HG03432 (cell line): Measurements from ENCODE around the gene TSC22D1.

ENCODE experiments used
- ATAC-seq: cut with Tn5 transposase; IDR thresholded peaks from one replicate; pipeline ENCODE4 v1.9.1; 2021; ENCODE audit warnings: mild to moderate bottlenecking, moderate library complexity; ENCODE audit not compliant: unreplicated experiment

TSC22D1 gene

DNA sequence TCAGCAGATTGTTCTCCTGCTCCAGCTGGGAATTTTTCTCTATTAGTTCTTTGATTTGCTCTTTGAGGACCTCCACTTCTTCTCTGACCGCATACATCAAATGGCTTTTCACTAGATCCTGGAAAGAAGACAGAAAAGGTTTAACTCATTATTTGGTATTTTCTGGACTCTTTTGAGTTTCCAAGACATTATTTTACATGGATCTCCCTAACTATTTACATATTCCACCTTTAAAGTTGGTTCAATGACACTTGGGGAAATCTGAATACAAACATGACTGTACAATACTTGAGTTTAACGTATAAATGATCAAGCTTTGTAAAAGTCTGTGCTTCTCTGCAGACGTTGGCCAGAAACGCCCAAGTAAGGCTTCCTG, 141.4 kb downstream of the TSC22D1 start:
- ATAC-seq, result no peak

- ATAC-seq, result no peak
Measured at GRCh38 chr13:44433863-44434765, 142.0 kb downstream of the TSC22D1 start.

DNA sequence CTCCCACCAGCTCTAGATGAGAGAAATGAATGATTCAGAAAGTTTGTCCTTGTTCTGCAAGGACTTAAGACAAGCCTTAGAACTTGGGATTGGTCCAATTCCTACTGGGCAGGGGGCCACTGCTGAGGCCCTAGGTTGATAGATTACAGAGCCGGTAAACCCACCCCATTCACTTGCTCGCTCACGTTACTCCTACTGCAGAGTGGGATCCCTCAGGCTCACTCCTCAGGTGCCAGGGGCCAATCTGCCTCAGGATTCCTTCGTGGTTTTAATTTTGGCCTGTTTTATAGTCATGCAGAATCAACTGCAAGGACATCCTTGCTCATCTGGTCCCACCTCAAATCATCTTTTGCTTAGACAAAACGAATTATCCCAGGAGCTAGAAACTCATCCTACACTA, 143.5 kb downstream of the TSC22D1 start:
- no peak for ATAC-seq

DNA sequence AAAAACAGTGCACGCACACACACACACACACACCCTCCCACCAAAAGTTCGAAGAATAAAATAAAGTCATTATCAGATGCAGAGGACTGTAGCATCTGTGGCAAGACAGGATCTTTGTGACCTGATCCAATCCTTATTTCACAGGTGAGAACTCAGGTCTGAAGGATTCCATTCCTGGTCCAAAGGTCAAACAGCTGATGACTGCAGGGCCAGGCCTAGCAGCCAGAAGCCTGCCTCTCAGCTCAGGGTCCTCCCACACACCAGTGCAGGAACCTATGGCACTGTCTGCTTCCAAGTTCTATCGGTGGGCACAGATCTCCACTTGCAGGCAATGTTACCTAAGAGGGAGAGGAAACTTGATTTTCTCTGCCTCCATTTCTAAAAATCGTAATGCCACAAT, 145.0 kb downstream of the TSC22D1 start:
- no peak for ATAC-seq

DNA sequence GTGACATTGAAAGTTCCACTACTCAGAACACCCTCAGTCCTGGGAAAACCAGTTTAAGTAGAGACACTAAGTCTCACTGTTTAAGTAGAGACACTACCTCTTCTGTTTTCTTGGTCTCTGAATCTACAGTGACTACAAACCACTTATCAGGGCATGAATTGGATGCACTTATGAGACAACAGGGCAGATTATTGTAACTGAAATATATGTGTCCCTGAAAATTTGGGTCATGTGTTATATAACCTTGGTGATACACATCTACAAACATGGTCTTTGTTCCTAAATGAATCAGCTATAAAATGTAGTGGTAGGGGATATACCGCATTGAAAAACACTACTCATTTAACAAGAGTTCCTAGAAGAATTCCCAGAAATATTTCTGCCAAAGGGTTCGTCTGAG, 146.8 kb downstream of the TSC22D1 start:
- ATAC-seq, result no peak

DNA sequence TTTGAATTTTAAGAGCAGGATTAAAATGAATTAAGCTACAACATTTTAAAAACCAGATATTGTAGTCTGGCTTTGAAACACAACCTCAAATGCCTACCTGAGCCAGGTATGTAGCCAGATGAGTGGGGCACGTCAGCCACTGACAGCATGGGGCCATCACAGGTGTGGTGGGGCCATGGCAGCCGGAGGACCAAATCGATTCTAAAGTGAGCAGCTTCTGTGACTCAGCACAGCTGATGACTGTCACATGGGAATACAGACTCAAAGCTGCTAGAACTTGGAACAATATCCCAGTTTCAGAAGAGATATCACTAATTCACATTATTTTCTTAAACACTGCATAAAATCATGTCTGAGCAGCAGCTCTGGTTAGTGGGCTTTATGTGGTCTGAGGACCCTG, 149.7 kb downstream of the TSC22D1 start:
- no peak for ATAC-seq

GRCh38 chr13:44425815-44426078, 150.4 kb downstream of the TSC22D1 start:
- ATAC-seq, result no peak

DNA sequence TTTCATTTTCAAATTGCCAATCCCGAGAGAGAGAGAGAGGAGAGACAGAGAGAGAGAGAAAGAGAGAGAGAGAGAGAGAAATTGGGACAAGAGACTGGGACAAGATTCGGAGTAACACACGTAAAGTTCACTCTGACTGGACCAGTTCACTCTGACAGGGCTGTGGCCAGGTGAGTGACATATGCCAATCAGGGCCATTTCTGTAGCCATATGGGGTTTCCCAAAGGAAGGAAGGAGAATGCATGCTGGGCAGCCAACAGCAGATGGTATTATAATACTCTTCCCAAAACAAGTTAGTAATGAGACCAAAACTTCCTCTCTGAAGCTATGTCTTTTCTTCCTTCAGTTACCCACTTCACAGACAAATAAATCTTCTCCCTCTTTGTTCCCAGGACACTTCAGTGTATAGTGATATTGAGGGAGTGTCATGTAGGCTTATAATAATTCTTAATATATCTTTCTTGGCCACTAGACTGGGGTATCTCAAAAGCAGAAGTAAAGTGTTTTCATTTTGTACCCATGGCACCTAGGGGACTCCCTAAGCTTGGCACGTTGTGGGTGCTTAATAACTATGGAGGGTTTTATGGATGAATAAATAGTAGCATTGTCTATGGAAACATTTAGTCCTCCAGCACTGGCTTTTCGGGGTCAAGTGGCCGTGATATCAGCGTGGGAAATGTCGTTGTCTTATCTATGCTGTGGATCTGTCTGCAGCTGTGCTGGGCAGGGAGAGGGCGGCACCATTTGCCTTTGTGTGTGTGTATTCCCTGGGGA, 150.9 kb downstream of the TSC22D1 start:
- ATAC-seq, result no peak

- ATAC-seq, result no peak
Measured at GRCh38 chr13:44423824-44424223, 152.3 kb downstream of the TSC22D1 start.

DNA sequence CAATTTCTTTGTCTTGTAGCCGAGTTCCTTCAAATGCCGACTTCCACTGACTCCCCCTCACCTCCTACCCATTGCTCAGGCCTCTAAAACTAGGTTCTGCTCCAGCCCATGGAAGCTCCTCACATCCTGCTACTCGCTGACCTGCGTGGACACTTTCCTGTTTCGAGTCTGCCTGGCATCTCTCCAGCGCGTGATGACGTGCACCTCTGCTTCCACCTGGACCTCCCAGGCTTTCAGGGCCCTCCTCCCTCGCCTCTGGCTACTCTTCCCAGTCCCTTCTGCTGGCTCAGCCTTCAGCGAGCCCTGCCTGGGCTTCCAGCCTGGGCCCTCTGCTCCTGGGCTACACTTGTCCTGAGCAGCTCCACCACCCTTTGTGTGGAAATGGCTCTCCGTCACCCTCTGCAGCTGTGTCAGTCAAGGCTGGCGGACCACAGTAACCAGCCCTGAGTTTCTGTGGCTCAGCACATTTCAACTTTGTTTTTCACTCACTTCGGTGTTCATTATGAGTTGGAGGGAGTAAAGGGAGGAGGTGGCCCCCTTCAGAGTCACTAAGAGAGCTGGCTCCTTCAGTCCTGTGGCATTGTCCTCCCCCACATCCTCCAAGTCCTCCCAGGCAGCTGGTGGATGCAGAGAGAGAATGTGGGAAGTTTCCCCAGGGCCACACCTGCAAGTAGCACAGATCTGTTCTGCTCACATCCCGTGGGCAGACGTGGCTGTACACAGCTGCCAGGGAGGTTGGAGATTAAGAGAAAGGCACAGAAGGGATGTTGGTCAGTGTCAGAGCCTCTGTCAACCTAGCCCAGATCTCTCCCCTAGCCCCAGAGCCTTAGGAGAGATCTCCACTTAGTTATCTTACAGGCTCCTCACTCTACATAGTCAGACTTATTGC, 153.1 kb downstream of the TSC22D1 start:
- ATAC-seq, result no peak

DNA sequence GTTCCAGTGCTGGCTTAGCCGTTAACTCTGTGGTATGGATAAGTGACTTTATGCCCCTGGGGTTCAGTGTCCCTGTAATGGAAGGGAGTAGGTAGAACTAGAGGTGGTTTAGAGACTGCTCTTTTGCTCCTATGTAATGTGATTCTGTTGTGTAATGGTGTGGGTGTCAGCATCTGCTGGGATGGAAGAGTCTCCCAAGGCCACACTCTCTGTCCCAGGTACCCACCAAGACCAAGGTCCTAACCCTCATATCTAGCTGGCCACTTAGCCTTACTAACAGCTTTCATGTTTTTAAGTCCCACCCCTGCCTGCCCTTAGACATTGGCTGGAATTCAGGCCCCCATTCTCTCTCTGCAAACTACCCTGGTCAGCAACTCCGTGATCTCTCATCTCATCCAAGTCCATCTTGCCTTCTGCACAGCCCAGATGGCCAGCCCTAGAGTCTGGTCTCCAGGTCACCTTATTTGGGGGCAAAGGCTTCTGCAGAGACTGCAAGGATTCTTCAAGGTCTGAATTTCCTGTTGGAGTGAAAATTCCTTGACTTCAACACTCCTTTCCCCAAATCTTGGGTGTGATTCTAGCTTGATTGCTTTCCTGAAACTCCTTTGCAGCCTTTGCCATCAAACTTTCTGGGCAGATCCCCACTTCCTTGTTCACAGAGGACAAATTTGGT, 154.1 kb downstream of the TSC22D1 start:
- no peak for ATAC-seq

DNA sequence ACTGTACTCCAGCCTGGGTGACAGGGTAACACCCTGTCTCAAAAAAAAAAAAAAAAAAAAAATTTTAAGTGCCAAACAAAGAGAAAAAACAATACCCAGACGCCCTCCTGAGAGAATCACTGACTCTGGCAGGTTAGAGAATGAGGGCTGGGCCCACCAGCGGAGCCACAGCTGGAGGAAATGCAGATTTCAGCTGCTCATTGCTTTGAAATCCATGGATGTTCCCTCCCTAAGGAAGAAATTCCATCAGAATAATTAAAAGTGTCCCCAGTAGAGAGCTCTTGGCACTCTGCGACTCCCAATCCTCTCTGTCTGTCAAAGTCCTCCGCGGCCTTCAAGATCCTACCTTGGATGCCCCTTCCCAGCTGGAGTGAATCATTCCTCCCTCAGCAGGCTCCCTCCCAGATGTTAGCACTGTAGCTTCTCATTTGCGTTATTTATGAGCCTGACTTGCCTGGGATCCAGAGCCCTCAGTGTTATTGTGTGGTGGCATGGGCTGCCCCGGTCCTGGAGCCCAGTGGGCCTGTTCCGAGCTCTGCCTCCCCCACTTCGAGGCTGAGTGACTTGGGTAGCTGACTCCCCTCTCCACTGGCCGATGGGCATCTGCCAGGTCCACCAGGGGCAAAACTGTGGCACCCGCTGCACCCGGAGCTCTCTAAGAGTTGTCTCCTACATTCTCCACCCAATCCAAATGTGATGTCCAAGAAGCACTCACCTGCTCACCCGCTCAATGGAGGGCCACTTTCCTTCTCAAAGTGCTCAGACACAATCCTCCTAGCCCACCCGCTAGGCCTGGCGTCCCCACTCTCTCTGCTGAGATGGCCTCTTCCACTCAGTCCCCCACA, 155.5 kb downstream of the TSC22D1 start:
- ATAC-seq, result no peak

DNA sequence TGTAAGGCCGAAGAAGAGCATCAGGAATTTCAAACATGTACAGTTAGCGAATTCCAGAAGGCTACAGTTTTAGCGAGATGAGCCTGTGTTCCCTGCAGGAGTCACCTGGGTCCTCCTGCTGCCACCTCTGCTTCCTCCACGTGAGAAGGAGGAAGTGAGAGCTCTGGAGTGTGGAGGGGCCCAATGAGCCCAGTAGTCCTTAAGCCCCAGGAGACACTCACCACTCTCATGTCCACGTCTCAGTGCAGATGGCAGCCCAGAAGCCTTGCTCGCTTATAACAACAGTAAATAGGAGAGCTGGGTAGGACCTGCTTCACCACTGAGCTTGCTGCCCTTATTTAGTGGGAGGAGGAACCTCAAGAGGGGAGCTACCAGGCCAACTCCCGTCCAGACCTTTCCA, 158.3 kb downstream of the TSC22D1 start:
- no peak for ATAC-seq

DNA sequence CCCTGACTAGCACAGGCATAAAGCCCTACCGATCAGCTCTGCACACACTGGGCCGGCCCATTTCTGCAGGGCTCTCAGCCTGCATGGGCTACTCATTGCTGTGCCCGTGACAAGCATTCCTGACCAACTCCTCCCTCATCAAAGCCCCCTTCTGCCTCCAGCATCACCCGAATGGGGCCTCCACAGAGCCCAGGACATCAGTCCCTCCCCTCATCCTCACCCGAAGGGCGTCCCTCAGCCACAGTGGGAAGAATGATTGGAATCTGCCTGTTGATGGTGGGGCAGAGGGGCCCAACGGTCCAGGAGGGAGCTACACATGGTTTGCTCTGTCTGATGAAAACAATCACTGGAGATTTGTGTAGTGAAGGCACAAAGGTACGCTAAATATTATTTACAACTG, 158.7 kb downstream of the TSC22D1 start:
- no peak for ATAC-seq

DNA sequence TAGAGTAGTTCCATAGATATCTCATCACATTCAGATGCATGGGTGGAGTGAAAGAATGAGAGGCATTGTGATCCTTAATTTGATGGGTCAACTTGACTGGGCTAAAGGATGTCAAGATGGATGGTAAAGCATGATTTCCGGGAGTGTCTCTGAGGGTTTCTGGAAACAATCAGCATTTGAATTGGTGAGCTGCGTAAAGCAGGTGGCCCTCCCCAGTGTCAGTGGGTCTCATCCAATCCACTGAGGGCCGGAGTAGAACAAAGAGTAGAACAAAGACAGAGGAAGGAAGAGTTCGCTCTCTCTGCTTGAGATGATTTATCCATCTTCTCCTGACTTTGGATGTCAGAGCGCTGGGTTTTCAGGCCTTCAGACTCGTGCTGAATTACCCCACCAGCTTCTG, 159.4 kb downstream of the TSC22D1 start:
- ATAC-seq, result no peak

DNA sequence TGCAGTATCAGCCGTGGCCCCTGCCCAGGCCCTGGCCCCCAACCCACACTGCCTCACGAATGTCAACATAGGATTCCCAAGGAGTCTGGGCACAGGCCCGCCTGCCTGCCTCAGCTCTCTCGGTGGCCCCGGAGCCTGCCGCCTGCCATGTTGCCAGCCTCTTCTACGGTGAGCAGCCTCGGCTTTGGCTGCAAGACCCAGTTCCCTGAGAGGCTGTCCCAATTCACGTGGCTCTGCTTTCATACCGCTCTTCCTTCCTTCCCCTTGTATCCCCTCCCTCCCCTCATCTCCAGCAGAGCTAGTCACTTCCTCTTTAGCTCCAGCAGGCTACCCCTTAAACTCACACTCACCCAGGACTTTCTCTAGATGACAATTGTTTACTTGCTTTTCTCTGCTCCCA, 159.8 kb downstream of the TSC22D1 start:
- no peak for ATAC-seq

GRCh38 chr13:44415815-44416214, 160.3 kb downstream of the TSC22D1 start:
- no peak for ATAC-seq

DNA sequence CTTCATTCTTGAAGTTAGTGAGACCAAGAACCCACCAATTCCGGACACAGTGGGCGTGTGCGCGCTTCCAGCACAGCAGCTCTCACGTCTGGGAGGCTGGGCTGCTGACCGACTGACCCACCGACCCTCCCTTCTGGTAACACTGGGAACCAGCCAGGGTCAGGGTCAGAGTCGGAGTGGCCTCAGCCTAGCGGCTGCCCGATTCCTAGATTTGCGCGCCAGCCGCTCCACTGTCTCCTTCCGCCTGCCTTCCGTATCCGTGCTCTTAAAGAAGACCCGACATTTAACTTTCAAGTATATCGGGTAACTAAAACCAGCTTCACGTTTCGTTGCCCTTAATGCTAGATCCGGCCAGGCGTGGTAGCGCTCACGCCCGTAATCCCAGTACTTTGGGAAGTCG, 161.4 kb downstream of the TSC22D1 start:
- ATAC-seq, result no peak

DNA sequence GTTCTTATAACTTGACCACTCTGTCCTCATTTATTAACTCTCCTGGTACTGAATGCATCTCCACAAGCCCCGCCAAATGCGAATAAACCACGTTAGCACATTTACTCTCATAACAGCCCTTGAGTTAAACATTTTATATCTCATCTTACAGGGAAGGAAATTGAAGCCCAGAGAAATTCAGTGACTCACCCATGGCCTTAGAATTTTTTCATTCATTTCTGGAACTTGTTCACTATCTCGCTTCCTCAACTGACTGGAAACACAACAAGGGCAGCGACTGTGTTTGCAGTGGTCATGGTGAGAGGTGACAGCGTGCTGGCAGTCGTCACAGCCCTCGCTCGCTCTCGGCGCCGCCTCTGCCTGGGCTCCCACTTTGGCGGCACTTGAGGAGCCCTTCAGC, 163.0 kb downstream of the TSC22D1 start:
- ATAC-seq, result no peak

DNA sequence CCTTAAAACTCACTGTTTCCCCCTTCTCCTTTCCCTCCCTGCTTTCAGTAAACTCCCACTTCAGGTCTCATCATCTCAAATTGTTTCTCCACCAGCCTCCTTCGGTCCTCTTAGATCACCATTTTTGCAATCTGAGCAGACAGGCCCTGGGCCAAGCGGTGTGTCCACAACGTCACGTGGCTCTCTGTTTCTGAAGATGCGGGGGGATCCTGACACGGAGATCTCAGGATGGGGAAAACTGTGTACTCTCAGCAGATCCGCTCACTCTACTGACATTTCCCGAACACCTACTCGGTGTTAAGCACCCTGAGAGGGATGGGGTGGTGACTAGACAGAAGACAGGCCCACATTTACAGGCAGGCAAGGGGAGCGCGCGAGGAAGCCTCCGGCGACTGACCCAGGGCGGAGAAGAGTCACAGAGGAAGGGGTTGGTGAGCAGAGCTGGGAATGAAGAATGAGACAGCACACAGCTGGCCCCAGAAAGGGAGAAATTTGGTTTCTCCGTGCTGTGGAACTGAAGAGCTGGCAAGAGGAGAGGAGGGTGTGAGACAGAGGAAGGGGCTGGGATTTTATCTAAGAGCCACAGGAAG, 163.7 kb downstream of the TSC22D1 start:
- ATAC-seq, result no peak
